DMS53 (cell line): ENCODE measurements around the gene DOCK1.
"Not testable (repeated sequence)": the region's sequence is repeated elsewhere in the genome, so short reads cannot be mapped to it uniquely, and the experiment has no call there.

Experiments used
- DNase-seq: peaks from one replicate; lab custom pipeline; 2025; lab: John Stamatoyannopoulos, UW

The DOCK1 gene

GRCh38 chr10:127279334-127279774, 374.1 kb downstream of the DOCK1 start:
- DNase-seq, result peak; percentile 91

GRCh38 chr10:127280446-127280845, 375.2 kb downstream of the DOCK1 start:
- DNase-seq, result no peak

- no peak for DNase-seq
Observed at GRCh38 chr10:127283017-127283416, 377.8 kb downstream of the DOCK1 start.

- DNase-seq, result no peak
Observed at GRCh38 chr10:127283576-127283975, 378.3 kb downstream of the DOCK1 start.

- DNase-seq, result no peak
Observed at GRCh38 chr10:127290850-127291249, 385.6 kb downstream of the DOCK1 start.

GRCh38 chr10:127291329-127291728, 386.1 kb downstream of the DOCK1 start:
- DNase-seq, result no peak

- DNase-seq, result no peak
Observed at GRCh38 chr10:127292888-127293287, 387.7 kb downstream of the DOCK1 start.

- DNase-seq, result peak; percentile 16
Observed at GRCh38 chr10:127293640-127294039, 388.4 kb downstream of the DOCK1 start.

GRCh38 chr10:127296696-127297095, 391.5 kb downstream of the DOCK1 start:
- DNase-seq, result no peak

GRCh38 chr10:127298381-127298780, 393.2 kb downstream of the DOCK1 start:
- DNase-seq, result no peak

- DNase-seq, result not testable (repeated sequence)
Observed at GRCh38 chr10:127299192-127299591, 394.0 kb downstream of the DOCK1 start.

GRCh38 chr10:127299956-127300689, 394.9 kb downstream of the DOCK1 start:
- DNase-seq, result peak; percentile 33

- peak; percentile 92 for DNase-seq
Observed at GRCh38 chr10:127300868-127301321, 395.7 kb downstream of the DOCK1 start.

GRCh38 chr10:127302343-127302742, 397.1 kb downstream of the DOCK1 start:
- DNase-seq, result no peak

GRCh38 chr10:127303105-127303504, 397.9 kb downstream of the DOCK1 start:
- peak; percentile 7 for DNase-seq

- no peak for DNase-seq
Observed at GRCh38 chr10:127303746-127304145, 398.5 kb downstream of the DOCK1 start.

GRCh38 chr10:127306479-127306878, 401.3 kb downstream of the DOCK1 start:
- no peak for DNase-seq

GRCh38 chr10:127307338-127307737, 402.1 kb downstream of the DOCK1 start:
- no peak for DNase-seq

- DNase-seq, result no peak
Observed at GRCh38 chr10:127308031-127308430, 402.8 kb downstream of the DOCK1 start.

GRCh38 chr10:127309619-127310018, 404.4 kb downstream of the DOCK1 start:
- not testable (repeated sequence) for DNase-seq

GRCh38 chr10:127310430-127310829, 405.2 kb downstream of the DOCK1 start:
- DNase-seq, result no peak

- DNase-seq, result no peak
Observed at GRCh38 chr10:127310923-127311322, 405.7 kb downstream of the DOCK1 start.

GRCh38 chr10:127313996-127314700, 408.9 kb downstream of the DOCK1 start:
- DNase-seq, result no peak
